Panc1 (cell line): Measurements from ENCODE around the gene SLC35F4. TPM values are rescaled to one million over a fixed set of nuclear protein-coding genes. Genes with fewer than 3 reads are reported as not detected.

ENCODE experiments used
- ATAC-seq: fragments of 200-7000 bp; cut with Tn5 transposase; 2 replicates; pipeline ENCODE4 v1.9.1; 2020; ENCODE audit warnings: mild to moderate bottlenecking, moderate library complexity
- BruUV-seq: library from RNA; stranded (reverse); fragments of 400-500 nt; replicated peaks from 2 replicates; lab custom pipeline; 2021; lab: Mats Ljungman, UMichigan
- CTCF ChIA-PET: fragments of 300-600 bp; sonication (Branson Sonifier 250); formaldehyde crosslinking; loops from one replicate; lab custom pipeline; 2022; ENCODE audit warnings: antibody characterized with exemption; lab: Charles Lee
- POLR2A ChIA-PET: fragments of 300-600 bp; sonication (Branson Sonifier 250); formaldehyde crosslinking; loops from one replicate; lab custom pipeline; 2022; ENCODE audit warnings: antibody characterized with exemption; lab: Charles Lee
- DNase-seq: peaks from one replicate; pipeline ENCODE4 v3.0.0-alpha.2; 2010; ENCODE audit warnings: low read depth, low spot score
- H3K27ac ChIP-seq: 2 replicates; pipeline ENCODE4 v1.5.1; 2011; ENCODE audit warnings: mild to moderate bottlenecking, low read length, inconsistent platforms
- H3K27me3 ChIP-seq: fragments of 200-500 bp; sonication (Bioruptor generic); 2 replicates; pipeline ENCODE4 v1.6.0; 2014; ENCODE audit warnings: low read length, inconsistent platforms; ENCODE audit not compliant: control insufficient read depth, insufficient read depth
- H3K36me3 ChIP-seq: fragments of 200-500 bp; sonication (Bioruptor generic); 2 replicates; pipeline ENCODE4 v1.5.1; 2014; ENCODE audit warnings: inconsistent platforms, mild to moderate bottlenecking, low read length, moderate library complexity; ENCODE audit not compliant: control insufficient read depth, insufficient read depth
- H3K4me1 ChIP-seq: 2 replicates; pipeline ENCODE4 v1.5.1; 2011; ENCODE audit warnings: inconsistent platforms, mild to moderate bottlenecking, low read length, moderate library complexity; ENCODE audit not compliant: control insufficient read depth, insufficient read depth
- H3K4me3 ChIP-seq, 2 experiments: 2 replicates each; pipeline ENCODE4 v1.5.1; 2011 to 2012; ENCODE audit warnings: low read depth in 2 of 2, low read length in 2 of 2, mild to moderate bottlenecking in 2 of 2, inconsistent platforms in 1 of 2, moderate library complexity in 1 of 2
- H3K9me3 ChIP-seq: fragments of 200-500 bp; sonication (Bioruptor generic); 2 replicates; pipeline ENCODE4 v1.5.1; 2014; ENCODE audit warnings: low read depth, mild to moderate bottlenecking, inconsistent platforms, low read length, moderate library complexity; ENCODE audit not compliant: control insufficient read depth, insufficient read depth
- POLR2AphosphoS5 ChIP-seq: IDR thresholded peaks from 2 replicates; pipeline ENCODE4 v1.6.1; 2012; ENCODE audit warnings: mild to moderate bottlenecking, low read depth, low read length, moderate library complexity
- SIN3A ChIP-seq: IDR thresholded peaks from 2 replicates; pipeline ENCODE4 v1.6.1; 2012; ENCODE audit warnings: low read depth, mild to moderate bottlenecking, low read length, moderate library complexity, borderline replicate concordance; ENCODE audit not compliant: insufficient read depth
- TCF7L2 ChIP-seq: IDR thresholded peaks from 2 replicates; pipeline ENCODE4 v1.6.1; 2011; ENCODE audit warnings: mild to moderate bottlenecking, low read depth, low read length, inconsistent platforms
- in situ Hi-C: cut with HindIII; loops from 2 replicates; pipeline ENCODE4 v1.10.0; 2016; ENCODE audit warnings: low sequenced_read_pairs, low pct_unique_long_range_greater_than_20kb
- intact Hi-C: fragments of 100-400 bp; cut with micrococcal nuclease; formaldehyde crosslinking; loops from one replicate; pipeline ENCODE4 v1.10.0; 2022; ENCODE audit not compliant: unreplicated experiment
- total RNA-seq: library from RNA; stranded (reverse); gene quantifications from one replicate; pipeline ENCODE4 v1.2.1, GENCODE V29; 2021; ENCODE audit not compliant: unreplicated experiment
- TF ChIP-seq, protein P1 (sequence below), 2 experiments: IDR thresholded peaks; 2 replicates each; pipeline ENCODE4 v1.6.1; 2011 to 2012; ENCODE audit warnings: low read depth in 2 of 2, control low read depth in 1 of 2, low read length in 1 of 2, mild to moderate bottlenecking in 1 of 2, moderate library complexity in 1 of 2; ENCODE audit not compliant: insufficient read depth in 1 of 2
- TF ChIP-seq, protein P2 (sequence below): fragments of 450-650 bp; IDR thresholded peaks from 2 replicates; pipeline ENCODE4 v1.5.1; 2017; ENCODE audit warnings: mild to moderate bottlenecking

Gene SLC35F4
- total RNA-seq, 1 experiment from 2014 or later: not detected

DNA sequence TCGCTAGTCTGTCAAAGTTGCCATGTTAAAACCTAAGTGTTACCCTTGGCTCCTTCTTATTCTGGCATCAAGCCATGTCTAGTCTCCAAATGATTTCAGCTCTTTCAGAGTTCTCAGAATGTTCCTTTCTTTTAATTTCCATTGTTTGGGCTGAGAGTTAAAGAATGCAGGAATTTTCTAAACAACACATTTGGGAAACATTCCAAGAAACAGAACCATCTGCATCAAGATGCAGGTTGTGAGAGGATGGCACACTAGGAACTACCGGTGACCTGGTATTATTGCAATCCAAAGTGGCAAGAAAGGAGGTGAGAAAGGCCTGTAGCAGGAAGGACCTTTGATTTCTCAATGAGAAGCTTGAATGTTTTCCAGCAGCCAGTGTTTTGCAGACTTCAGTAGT is 30.1 kb downstream of the SLC35F4 start:
- in situ Hi-C loops: no loop called here
- Histone ChIP-seq H3K36me3 (no peaks in the 10 kb centered on the region), H3K27ac (peak overlapping the region; percentile 88), H3K4me3 (no peak overlapping the region), H3K27me3 (no peaks in the 10 kb centered on the region), H3K4me1 (peaks cover 16% of the 10 kb centered on the region), H3K9me3 (no peaks in the 10 kb centered on the region)
- CTCF ChIA-PET: no interaction called here
- TF ChIP-seq TCF7L2 (no peak), POLR2AphosphoS5 (no peak), SIN3A (no peak)
- TF ChIP-seq, protein P1, sequence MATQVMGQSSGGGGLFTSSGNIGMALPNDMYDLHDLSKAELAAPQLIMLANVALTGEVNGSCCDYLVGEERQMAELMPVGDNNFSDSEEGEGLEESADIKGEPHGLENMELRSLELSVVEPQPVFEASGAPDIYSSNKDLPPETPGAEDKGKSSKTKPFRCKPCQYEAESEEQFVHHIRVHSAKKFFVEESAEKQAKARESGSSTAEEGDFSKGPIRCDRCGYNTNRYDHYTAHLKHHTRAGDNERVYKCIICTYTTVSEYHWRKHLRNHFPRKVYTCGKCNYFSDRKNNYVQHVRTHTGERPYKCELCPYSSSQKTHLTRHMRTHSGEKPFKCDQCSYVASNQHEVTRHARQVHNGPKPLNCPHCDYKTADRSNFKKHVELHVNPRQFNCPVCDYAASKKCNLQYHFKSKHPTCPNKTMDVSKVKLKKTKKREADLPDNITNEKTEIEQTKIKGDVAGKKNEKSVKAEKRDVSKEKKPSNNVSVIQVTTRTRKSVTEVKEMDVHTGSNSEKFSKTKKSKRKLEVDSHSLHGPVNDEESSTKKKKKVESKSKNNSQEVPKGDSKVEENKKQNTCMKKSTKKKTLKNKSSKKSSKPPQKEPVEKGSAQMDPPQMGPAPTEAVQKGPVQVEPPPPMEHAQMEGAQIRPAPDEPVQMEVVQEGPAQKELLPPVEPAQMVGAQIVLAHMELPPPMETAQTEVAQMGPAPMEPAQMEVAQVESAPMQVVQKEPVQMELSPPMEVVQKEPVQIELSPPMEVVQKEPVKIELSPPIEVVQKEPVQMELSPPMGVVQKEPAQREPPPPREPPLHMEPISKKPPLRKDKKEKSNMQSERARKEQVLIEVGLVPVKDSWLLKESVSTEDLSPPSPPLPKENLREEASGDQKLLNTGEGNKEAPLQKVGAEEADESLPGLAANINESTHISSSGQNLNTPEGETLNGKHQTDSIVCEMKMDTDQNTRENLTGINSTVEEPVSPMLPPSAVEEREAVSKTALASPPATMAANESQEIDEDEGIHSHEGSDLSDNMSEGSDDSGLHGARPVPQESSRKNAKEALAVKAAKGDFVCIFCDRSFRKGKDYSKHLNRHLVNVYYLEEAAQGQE (IDR thresholded peaks at IDR 0.05; ENCODE audit: insufficient read depth in 1 of 2, low read depth in 2 of 2, low read length in 1 of 2): no peak
- TF ChIP-seq, protein P2, sequence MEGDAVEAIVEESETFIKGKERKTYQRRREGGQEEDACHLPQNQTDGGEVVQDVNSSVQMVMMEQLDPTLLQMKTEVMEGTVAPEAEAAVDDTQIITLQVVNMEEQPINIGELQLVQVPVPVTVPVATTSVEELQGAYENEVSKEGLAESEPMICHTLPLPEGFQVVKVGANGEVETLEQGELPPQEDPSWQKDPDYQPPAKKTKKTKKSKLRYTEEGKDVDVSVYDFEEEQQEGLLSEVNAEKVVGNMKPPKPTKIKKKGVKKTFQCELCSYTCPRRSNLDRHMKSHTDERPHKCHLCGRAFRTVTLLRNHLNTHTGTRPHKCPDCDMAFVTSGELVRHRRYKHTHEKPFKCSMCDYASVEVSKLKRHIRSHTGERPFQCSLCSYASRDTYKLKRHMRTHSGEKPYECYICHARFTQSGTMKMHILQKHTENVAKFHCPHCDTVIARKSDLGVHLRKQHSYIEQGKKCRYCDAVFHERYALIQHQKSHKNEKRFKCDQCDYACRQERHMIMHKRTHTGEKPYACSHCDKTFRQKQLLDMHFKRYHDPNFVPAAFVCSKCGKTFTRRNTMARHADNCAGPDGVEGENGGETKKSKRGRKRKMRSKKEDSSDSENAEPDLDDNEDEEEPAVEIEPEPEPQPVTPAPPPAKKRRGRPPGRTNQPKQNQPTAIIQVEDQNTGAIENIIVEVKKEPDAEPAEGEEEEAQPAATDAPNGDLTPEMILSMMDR: no peak
- intact Hi-C loops: no loop called here
- BruUV-seq: no TSS peak
- POLR2A ChIA-PET: no interaction called here
- ATAC-seq (no peak), DNase-seq (no peak)

DNA sequence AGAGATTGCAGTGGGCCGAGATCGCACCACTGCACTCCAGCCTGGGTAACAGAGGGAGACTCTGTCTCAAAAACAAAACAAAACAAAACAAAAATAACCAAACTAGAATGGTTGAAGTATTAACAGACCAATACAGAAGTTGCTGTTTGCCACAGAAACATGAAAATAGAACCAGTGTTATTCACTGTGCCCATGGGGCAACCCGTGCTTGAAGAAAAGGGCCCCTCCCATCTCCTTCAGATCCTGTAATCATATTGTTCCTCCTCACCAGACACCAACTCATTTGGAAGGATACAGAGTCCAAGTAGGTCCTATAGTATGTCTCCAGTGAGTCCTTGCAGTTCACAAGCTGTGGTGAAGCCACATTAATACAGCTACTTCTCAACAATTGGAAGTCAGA is 30.9 kb downstream of the SLC35F4 start:
- BruUV-seq: no TSS peak
- DNase-seq: no peak
- in situ Hi-C loops: no loop called here
- peaks cover 16% of the 10 kb centered on the region for H3K4me1 ChIP-seq
- ATAC-seq: no peak
- intact Hi-C loops: no loop called here
- ChIA-PET CTCF (no interaction called here), POLR2A (no interaction called here)
- peak overlapping the region; percentile 88 for H3K27ac ChIP-seq
- TF ChIP-seq TCF7L2: no peak
- H3K9me3 ChIP-seq: no peaks in the 10 kb centered on the region
- no peaks in the 10 kb centered on the region for H3K36me3 ChIP-seq
- H3K27me3 ChIP-seq: no peaks in the 10 kb centered on the region
- H3K4me3 ChIP-seq: no peak overlapping the region

DNA sequence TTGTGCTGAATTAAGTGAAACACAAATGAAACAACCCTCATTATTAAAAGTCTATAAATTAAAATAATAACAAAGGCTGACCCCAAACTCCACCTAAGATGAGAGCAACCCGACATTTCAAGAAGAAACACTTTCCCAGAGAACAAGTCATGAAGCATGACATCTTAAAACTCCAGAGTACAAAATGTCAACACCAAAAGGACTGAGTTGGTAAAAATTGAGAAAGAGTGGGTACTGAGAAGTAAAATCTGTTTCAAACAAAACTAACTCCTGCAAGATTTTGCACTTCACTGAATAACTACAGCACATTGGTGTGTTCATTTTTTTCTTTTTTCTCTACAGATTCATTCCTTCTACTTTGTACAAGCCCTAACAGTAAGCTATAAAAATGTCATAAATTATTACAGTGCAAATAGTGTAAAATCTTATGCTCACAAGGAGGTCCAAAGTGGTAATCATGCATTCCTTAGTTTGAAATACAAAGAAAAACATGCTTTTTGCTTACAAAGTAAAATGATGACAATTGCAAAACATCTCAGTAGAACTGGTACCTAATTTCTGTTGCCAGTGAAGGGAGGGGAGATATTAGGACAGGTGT is 31.8 kb downstream of the SLC35F4 start:
- Histone ChIP-seq H3K27me3 (no peaks in the 10 kb centered on the region), H3K27ac (peak overlapping the region; percentile 88)
- POLR2A ChIA-PET: no interaction called here

More for the DNA sequence above, 31.8 kb downstream of the SLC35F4 start:
- no TSS peak for BruUV-seq
- TF ChIP-seq, protein P2: no peak
- TF ChIP-seq TCF7L2: no peak
- TF ChIP-seq, protein P1 (IDR thresholded peaks at IDR 0.05; ENCODE audit: insufficient read depth in 1 of 2, low read depth in 2 of 2, low read length in 1 of 2): no peak
- no peak for TF ChIP-seq SIN3A
- TF ChIP-seq POLR2AphosphoS5: no peak
- no peaks in the 10 kb centered on the region for H3K9me3 ChIP-seq
- CTCF ChIA-PET: no interaction called here
- intact Hi-C loops: no loop called here
- ATAC-seq (no peak), DNase-seq (no peak)
- H3K36me3 ChIP-seq: no peaks in the 10 kb centered on the region
- in situ Hi-C loops: no loop called here
- no peak overlapping the region for H3K4me3 ChIP-seq
- H3K4me1 ChIP-seq: peaks cover 16% of the 10 kb centered on the region
